H54 (cell line): Measurements from ENCODE around the gene C1QTNF2.

Experiments
- DNase-seq: peaks from one replicate; pipeline ENCODE4 v3.0.0; 2011; ENCODE audit warnings: low spot score, mixed read lengths; ENCODE audit not compliant: insufficient read length
- FAIRE-seq: peaks from 3 replicates; lab custom pipeline; 2011; peaks lifted over from hg19 to GRCh38; lab: Jason Lieb, UNC
- POLR2A ChIP-seq: IDR thresholded peaks from 2 replicates; pipeline ENCODE4 v1.6.1; 2011; ENCODE audit warnings: low read depth, mild to moderate bottlenecking, low read length

Gene C1QTNF2

GRCh38 chr5:160384681-160385080 is 14.3 kb upstream of the C1QTNF2 start:
- FAIRE-seq (no peak), DNase-seq (no peak)
- no peak for TF ChIP-seq POLR2A

- FAIRE-seq, result no peak
- no peak for TF ChIP-seq POLR2A
- DNase-seq, result no peak
Measured at GRCh38 chr5:160382346-160382745, 11.9 kb upstream of the C1QTNF2 start.

- FAIRE-seq, result no peak
- no peak for TF ChIP-seq POLR2A
- DNase-seq, result no peak
Measured at GRCh38 chr5:160380041-160380440, 9.6 kb upstream of the C1QTNF2 start.

GRCh38 chr5:160379511-160379910 is 9.1 kb upstream of the C1QTNF2 start:
- no peak for DNase-seq
- TF ChIP-seq POLR2A, result no peak
- no peak for FAIRE-seq

DNA sequence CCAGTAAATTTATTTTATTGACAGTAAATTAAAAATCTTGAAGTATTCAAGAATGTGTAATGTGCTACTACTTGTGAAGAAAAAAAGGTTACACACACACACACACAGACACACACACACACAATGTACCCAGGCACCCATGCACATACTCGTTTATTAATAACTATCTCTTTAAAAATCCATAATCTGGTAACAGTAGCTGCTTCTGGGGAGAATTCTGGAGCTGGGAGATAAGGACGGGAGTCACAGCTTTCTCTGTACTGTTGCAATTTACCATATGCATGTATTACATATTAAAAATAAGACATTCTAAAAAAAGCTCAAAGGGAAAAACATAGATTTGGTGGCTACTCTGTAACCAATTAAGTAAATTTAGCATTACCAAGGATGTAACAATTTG is 7.9 kb upstream of the C1QTNF2 start:
- DNase-seq, result no peak
- FAIRE-seq, result no peak
- no peak for TF ChIP-seq POLR2A

DNA sequence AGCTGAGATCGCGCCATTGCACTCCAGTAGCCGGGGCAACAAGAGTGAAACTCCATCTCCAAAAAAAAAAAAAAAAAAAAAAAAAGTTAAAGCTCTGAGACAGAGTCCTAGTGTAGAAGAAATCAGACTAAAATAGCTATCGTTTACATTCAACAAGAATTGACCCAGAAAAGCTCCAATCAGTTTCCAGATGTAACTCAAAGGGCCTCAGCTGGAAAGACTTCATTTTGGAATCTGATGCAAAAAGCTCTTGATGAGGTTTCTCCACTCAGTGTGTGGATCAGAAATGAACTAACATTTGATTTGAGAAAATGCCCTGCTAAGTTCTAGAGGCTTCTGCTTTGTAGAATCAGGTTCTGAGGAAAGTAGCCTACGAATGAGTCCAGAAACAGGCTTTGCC is 7.2 kb upstream of the C1QTNF2 start:
- TF ChIP-seq POLR2A, result no peak
- FAIRE-seq (no peak), DNase-seq (no peak)

GRCh38 chr5:160376416-160376815 is 6.0 kb upstream of the C1QTNF2 start:
- TF ChIP-seq POLR2A, result no peak
- FAIRE-seq (no peak), DNase-seq (no peak)

DNA sequence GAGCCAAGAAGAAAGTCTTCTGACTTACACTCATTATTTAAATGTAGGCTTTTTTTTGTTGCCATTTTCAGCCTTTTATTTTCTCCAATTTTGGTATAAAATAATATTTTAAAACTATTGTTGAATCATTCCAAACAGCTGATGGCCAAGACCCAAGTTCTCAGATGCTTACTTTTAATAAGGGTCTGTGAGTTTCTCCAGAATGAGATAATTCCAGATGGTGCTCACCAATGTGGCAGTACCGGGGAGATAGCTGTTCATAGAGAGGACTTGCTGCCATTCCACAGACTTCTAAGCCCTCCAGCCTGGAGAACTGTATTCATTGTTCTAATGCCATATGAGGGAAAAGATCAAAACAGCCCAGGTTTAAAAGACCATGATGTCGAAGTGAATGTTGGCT is 5.3 kb upstream of the C1QTNF2 start:
- no peak for TF ChIP-seq POLR2A
- no peak for FAIRE-seq

GRCh38 chr5:160375166-160375565 is 4.7 kb upstream of the C1QTNF2 start:
- no peak for TF ChIP-seq POLR2A
- no peak for DNase-seq
- no peak for FAIRE-seq

More for the DNA sequence above, 5.3 kb upstream of the C1QTNF2 start:
- no peak for DNase-seq

DNA sequence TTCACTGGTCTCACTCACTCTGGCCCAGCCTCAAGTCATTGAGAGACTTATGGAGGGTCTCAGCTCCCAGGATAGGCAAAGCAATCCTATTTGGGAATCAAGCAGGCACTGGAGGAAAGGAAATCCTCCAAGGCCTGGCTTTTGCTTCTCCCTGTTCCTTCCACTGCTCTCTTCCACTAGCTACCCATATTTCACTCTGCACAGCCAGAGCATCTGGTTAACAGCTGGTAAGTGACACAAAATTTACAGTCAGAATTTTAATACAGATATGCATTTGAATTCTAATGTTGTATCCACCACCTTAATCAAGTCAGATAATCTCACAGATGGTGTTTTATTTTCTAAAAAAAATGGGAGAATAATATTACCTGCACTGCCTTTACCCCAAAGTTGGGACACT is 868 bp upstream of the C1QTNF2 start:
- no peak for TF ChIP-seq POLR2A
- DNase-seq, result no peak
- no peak for FAIRE-seq

GRCh38 chr5:160370713-160371034 is 248 bp upstream of the C1QTNF2 start:
- no peak for DNase-seq
- FAIRE-seq, result no peak
- TF ChIP-seq POLR2A, result no peak

DNA sequence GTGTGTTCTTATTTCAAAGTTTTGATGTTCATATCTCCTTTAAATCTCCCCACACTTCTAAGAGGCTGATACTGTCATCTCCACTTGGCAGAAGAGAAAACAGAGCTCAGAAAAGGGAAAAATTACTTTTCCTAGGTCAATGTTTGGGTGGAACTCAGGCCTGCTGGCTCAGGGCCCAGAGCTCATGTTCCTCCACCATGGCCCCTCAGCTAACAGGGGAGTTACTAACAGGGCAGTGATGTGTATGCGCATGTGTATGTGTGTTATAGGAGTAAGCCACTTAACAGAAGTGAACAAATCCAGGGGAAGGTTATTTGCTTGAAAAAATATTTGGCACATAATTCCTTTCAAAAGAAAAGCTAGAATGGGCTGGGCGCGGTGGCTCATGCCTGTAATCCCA is 2.5 kb downstream of the C1QTNF2 start:
- FAIRE-seq (no peak), DNase-seq (no peak)
- no peak for TF ChIP-seq POLR2A

DNA sequence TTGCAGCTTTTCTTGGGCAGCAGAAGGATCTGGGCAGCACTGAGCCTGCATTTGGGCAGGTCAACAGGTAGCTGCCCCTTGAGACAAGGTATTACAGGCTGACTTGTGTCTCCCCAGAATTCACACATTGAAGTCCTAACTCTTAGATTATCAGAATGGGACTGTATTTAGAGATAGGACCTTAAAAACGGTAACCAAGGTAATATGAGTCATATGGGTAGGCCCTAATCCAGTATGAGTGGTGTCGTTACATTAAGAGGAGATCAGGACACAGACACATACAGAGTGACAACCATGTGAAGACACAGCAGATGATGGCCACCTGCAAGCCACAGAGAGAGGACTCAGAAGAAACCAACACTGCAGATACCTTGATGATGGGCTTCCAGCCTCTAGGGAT is 3.2 kb downstream of the C1QTNF2 start:
- TF ChIP-seq POLR2A, result no peak
- no peak for DNase-seq
- no peak for FAIRE-seq

DNA sequence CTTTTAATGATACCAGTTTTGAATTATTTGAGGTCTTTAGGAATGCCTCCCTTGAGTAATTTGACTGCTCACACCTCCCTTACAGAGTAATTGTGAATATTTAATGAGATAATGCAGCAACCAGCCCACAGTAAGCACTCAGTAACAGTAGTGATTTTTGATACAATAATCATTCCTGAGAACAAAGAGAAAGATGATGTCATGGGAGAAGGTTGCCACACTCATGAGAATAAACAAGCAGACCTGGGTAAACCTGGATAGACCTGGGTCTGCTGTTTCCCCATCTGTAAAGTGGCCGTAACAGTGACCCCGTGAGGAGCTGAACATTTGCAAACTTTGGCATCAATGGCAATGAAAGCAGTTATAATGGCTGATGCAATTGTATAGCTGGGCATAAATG is 4.2 kb downstream of the C1QTNF2 start:
- no peak for TF ChIP-seq POLR2A
- no peak for FAIRE-seq
- no peak for DNase-seq

DNA sequence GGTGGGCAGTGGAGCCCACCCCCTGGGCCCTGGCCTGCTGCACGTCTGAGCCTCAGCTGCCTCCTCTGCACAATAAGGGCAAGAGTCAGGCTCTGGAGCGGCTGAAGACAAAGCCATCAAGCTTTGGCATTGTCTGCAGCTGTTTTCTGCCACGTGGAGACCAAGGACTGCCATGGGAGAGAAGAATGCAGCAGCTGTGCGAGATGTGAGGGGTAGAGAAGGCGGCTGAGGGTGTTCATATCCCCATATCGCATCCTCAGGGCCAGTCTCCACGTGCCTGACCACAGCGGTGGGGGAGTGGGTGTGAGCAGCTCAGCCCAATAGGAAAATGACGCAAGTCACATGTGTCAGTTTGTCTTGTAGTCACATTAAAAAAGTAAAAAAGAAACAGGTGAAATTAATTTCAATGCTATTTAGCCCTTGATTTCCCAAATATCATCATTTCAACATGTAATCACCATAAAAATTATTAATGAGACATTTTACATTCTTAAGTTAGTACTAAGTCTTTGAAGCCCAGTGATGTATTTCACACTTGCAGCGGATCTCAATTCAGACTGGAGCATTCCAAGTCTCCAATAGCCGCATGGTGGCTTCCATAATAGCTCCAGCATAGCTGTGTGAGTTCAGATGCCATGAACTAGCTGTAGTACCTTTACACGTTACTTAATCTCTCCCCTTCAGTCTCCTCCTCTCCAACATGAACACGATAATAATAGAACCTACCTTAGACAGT is 6.6 kb downstream of the C1QTNF2 start:
- DNase-seq, result no peak
- FAIRE-seq, result no peak
- TF ChIP-seq POLR2A, result no peak
